Kidney (tissue), 14 donors: Measurements from ENCODE around the gene DLGAP3. TPM values are rescaled to one million over a fixed set of nuclear protein-coding genes. Genes with fewer than 3 reads are reported as not detected.
A peak's percentile ranks its signal among the peaks of the same experiment; 100 is the strongest.

Experiments used
- DNase-seq, 5 donors: peaks; one replicate each; pipeline ENCODE4 v3.0.0-alpha.2; 2013 to 2020
- FAIRE-seq: peaks from 2 replicates; lab custom pipeline; 2012; peaks lifted over from hg19 to GRCh38; lab: Jason Lieb, UNC
- H3K27ac ChIP-seq, 2 donors: one replicate each; pipeline ENCODE4 v1.7.0; 2013; ENCODE audit warnings: low read depth in 2 of 2, low read length in 2 of 2, inconsistent platforms in 1 of 2
- H3K27me3 ChIP-seq: one replicate; pipeline ENCODE4 v1.7.1; 2013; ENCODE audit warnings: low read length, inconsistent platforms; ENCODE audit not compliant: control insufficient read depth, insufficient read depth
- H3K36me3 ChIP-seq, 3 donors: one replicate each; pipeline versions ENCODE4 v1.7.0 to v1.7.1; 2013; ENCODE audit warnings: low read length in 3 of 3, control low read depth in 1 of 3, inconsistent platforms in 1 of 3; ENCODE audit not compliant: insufficient read depth in 3 of 3, control insufficient read depth in 2 of 3
- H3K4me1 ChIP-seq, 3 donors: one replicate each; pipeline versions ENCODE4 v1.7.0 to v1.7.1; 2013; ENCODE audit warnings: low read length in 3 of 3, inconsistent platforms in 1 of 3, low read depth in 1 of 3; ENCODE audit not compliant: control insufficient read depth in 2 of 3, insufficient read depth in 2 of 3
- H3K4me3 ChIP-seq, 3 donors: one replicate each; pipeline versions ENCODE4 v1.7.0 to v1.8.1; 2013; ENCODE audit warnings: low read length in 3 of 3, control low read depth in 1 of 3, inconsistent platforms in 1 of 3
- H3K9ac ChIP-seq, 3 donors: one replicate each; pipeline versions ENCODE4 v1.7.0 to v1.7.1; 2013; ENCODE audit warnings: low read length in 3 of 3, control low read depth in 1 of 3, inconsistent platforms in 1 of 3
- H3K9me3 ChIP-seq, 3 donors: one replicate each; pipeline versions ENCODE4 v1.7.0 to v1.7.1; 2013; ENCODE audit warnings: low read length in 3 of 3, control low read depth in 1 of 3, inconsistent platforms in 1 of 3; ENCODE audit not compliant: control insufficient read depth in 2 of 3, insufficient read depth in 1 of 3
- CTCF ChIP-seq: IDR thresholded peaks from 3 replicates; pipeline ENCODE4 v1.5.1; 2012; ENCODE audit warnings: mild to moderate bottlenecking, moderate library complexity, borderline replicate concordance; ENCODE audit not compliant: insufficient read depth; ENCODE audit errors: extremely low read depth
- intact Hi-C: fragments of 100-400 bp; cut with DNase I; formaldehyde crosslinking; loops from one replicate; pipeline ENCODE4 v1.11.1; 2022
- polyA plus RNA-seq: library from polyadenylated mRNA; stranded (reverse); fragments of 350-450 nt; fragmentation: Illumina TruSeq; extraction: RNeasy Lipid Tissue Mini Kit (QIAGEN cat#74804); gene quantifications from one replicate; pipeline ENCODE4 v1.2.3, GENCODE V29; 2014; ENCODE audit warnings: low read depth, low replicate concordance; ENCODE audit not compliant: insufficient read depth
- total RNA-seq: library from RNA; stranded (reverse); fragmentation: NEBNext Ultra II Directional; extraction: Animal tissue kit (Norgen Biotek cat#: 25700); gene quantifications from one replicate; pipeline ENCODE4 v1.2.1, GENCODE V29; 2021
- donor health status: control.
- donor health status: control.
- donor health status: control.
- donor health status: control.
- donor health status: control.
- donor health status: DM: yes; HTN: yes; CAD: no.
- donor health status: Normal renal cell carcinoma (clear cell type).

DLGAP3 gene
- total and polyA plus RNA-seq, 2 donors from 2014 or later = 0.71 to 1.0 TPM

- no peak overlapping the region for H3K9ac ChIP-seq
- H3K4me3 ChIP-seq = no peak overlapping the region
- H3K27me3 ChIP-seq = no peaks in the 10 kb centered on the region
- FAIRE-seq (no peak), DNase-seq (no peak)
- H3K27ac ChIP-seq = peak overlapping the region in 1 of 2 donors; percentile 64
- H3K36me3 ChIP-seq = no peaks in the 10 kb centered on the region
- H3K4me1 ChIP-seq = peaks cover 0 to 14% (median 10%) of the 10 kb centered on the region in 3 donors
- TF ChIP-seq CTCF = no peak
- H3K9me3 ChIP-seq = no peaks in the 10 kb centered on the region
- intact Hi-C loops = loop anchor here (10.0 kb wide), 1 partner anchor 47 kb away; the partner anchor contains the start of gene GJA4
Observed at GRCh38 chr1:34842073-34842472, 87.4 kb downstream of the DLGAP3 start.

- DNase-seq (no peak), FAIRE-seq (no peak)
- TF ChIP-seq CTCF = no peak
- Histone ChIP-seq H3K27me3 (no peaks in the 10 kb centered on the region), H3K27ac (no peak overlapping the region), H3K9me3 (no peaks in the 10 kb centered on the region), H3K4me3 (no peak overlapping the region), H3K36me3 (no peaks in the 10 kb centered on the region), H3K4me1 (peaks cover 0 to 18% (median 8%) of the 10 kb centered on the region in 3 donors), H3K9ac (no peak overlapping the region)
- intact Hi-C loops = loop anchor here (10.0 kb wide), 1 partner anchor 46 kb away; the partner anchor contains the start of gene GJA4
Observed at GRCh38 chr1:34840426-34840825, 89.0 kb downstream of the DLGAP3 start.

GRCh38 chr1:34839526-34840305 is 89.7 kb downstream of the DLGAP3 start:
- Histone ChIP-seq H3K9me3 (no peaks in the 10 kb centered on the region), H3K27ac (peak overlapping the region; percentile 11 to 55), H3K4me1 (peaks cover 0 to 17% (median 12%) of the 10 kb centered on the region in 3 donors), H3K9ac (no peak overlapping the region), H3K27me3 (no peaks in the 10 kb centered on the region), H3K36me3 (no peaks in the 10 kb centered on the region), H3K4me3 (no peak overlapping the region)
- no peak for TF ChIP-seq CTCF
- DNase-seq (no peak), FAIRE-seq (no peak)
- intact Hi-C loops = loop anchor here (10.0 kb wide), 1 partner anchor 45 kb away; the partner anchor contains the start of gene GJA4
